PFSK-1 (cell line): ENCODE data around the gene SOX8.

Experiments used
- POLR2AphosphoS5 ChIP-seq: IDR thresholded peaks from 2 replicates; pipeline ENCODE4 v1.6.1; 2012; ENCODE audit warnings: low read depth, mild to moderate bottlenecking, control low read depth, low read length, moderate library complexity
- TAF1 ChIP-seq: IDR thresholded peaks from 2 replicates; pipeline ENCODE4 v1.6.1; 2012; ENCODE audit warnings: low read length, control low read depth, borderline replicate concordance; ENCODE audit not compliant: insufficient read depth

- TF ChIP-seq POLR2AphosphoS5, result no peak
- TF ChIP-seq TAF1, result no peak
Observed at GRCh38 chr16:952321-952720, 29.2 kb upstream of the SOX8 start.
